Psoas muscle (tissue), 8 donors: ENCODE measurements around the gene EXOSC2. TPM values are rescaled to one million over a fixed set of nuclear protein-coding genes. Genes with fewer than 3 reads are reported as not detected.

Experiments used
- ATAC-seq, 4 donors: fragments of 200-7000 bp; cut with Tn5 transposase; one replicate each; pipeline ENCODE4 v1.9.1; 2020; ENCODE audit warnings: moderate library complexity in 3 of 4, mild to moderate bottlenecking in 2 of 4
- DNase-seq, 2 donors: peaks; one replicate each; pipeline ENCODE4 v3.0.0-alpha.2; 2020
- H3K27ac ChIP-seq: fragments of 200-600 bp; one replicate; pipeline ENCODE4 v1.8.0; 2022
- H3K27me3 ChIP-seq, 3 donors: fragments of 200-600 bp in 1 of 3; one replicate each; pipeline versions ENCODE4 v1.6.1 to v1.8.0; 2013 to 2022; ENCODE audit warnings: low read length in 2 of 3, mild to moderate bottlenecking in 2 of 3, moderate library complexity in 1 of 3; ENCODE audit not compliant: insufficient read depth in 3 of 3
- H3K36me3 ChIP-seq, 2 donors: fragments of 200-600 bp in 1 of 2; one replicate each; pipeline versions ENCODE4 v1.6.1 to v1.8.0; 2013 to 2022; ENCODE audit warnings: low read depth in 1 of 2, mild to moderate bottlenecking in 1 of 2, moderate library complexity in 1 of 2; ENCODE audit not compliant: insufficient read depth in 1 of 2
- H3K4me1 ChIP-seq: fragments of 200-600 bp; one replicate; pipeline ENCODE4 v1.8.0; 2022
- H3K4me3 ChIP-seq: fragments of 200-600 bp; one replicate; pipeline ENCODE4 v1.8.0; 2022; ENCODE audit warnings: mild to moderate bottlenecking
- H3K9me3 ChIP-seq: fragments of 200-600 bp; one replicate; pipeline ENCODE4 v1.8.0; 2022
- CTCF ChIP-seq: fragments of 200-600 bp; IDR thresholded peaks from one replicate; pipeline ENCODE4 v1.8.0; 2022; ENCODE audit warnings: antibody characterized with exemption
- WGBS, 3 donors: extraction: QIAGEN DNeasy Blood & Tissue Kit; methylation state at CpG; one replicate each; pipeline versions ENCODE4 v1.1.6 to v1.1.7; 2013; 5-methylcytosine and 5-hydroxymethylcytosine counted together
- intact Hi-C, 2 donors: fragments of 100-400 bp; cut with DNase I; formaldehyde crosslinking; loops; one replicate each; pipeline versions ENCODE4 v1.11.0 to v1.14.2; 2022
- polyA plus RNA-seq, 3 donors: library from polyadenylated mRNA; stranded (reverse); fragments of 200-250 nt; gene quantifications; one replicate each; pipeline ENCODE4 v1.2.3, GENCODE V29; 2013
- total RNA-seq, 4 donors: library from RNA; stranded (reverse); fragmentation: NEBNext Ultra II Directional in 2 of 4; extraction: Animal tissue kit (Norgen Biotek cat#: 25700) in 2 of 4; gene quantifications; one replicate each; pipeline versions ENCODE4 v1.2.1 to v1.2.4, GENCODE V29; 2021 to 2023
- donor health status: healthy with polysubstance abuse.
- donor health status: DM: no; HTN: no; CAD: no; lungs with moderate emphysema.
- donor health status: Bipolar disorder and iron deficiency.
- donor health status: healthy.
- donor health status: DM: yes; HTN: yes; CAD: no.
- donor health status: DM: no; HTN: no; CAD: no.
- donor health status: DM: no; HTN: no; CAD: no.
- donor health status: DM: yes; HTN: yes; CAD: no.

EXOSC2 gene
- total and polyA plus RNA-seq, 7 donors: 11.8 to 25.0 (median 15.5) TPM

DNA sequence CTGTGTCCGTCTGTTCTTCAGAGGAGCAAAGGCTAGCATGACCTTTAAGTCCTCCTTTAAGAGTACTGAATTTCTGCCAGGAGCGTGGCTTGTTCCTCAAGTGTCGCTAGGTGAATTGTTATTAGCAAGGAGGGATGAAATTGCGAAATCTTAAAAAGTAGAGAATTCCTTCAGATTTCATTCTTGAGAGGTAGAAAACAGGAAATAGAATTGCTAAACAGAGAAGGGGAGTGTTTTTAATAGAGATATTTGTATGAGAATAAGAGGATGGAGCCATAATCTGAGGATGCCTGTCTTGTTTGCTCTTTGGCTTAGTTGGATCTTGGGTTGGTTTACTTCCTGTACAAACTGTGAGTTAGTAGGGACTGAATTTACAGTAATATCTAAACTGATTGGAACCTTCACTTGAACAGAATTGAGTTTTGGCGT, 39.2 kb downstream of the EXOSC2 start:
- Histone ChIP-seq H3K36me3 (no peaks in the 10 kb centered on the region), H3K4me1 (peaks cover 10% of the 10 kb centered on the region), H3K9me3 (no peaks in the 10 kb centered on the region), H3K4me3 (no peak overlapping the region), H3K27me3 (no peaks in the 10 kb centered on the region), H3K27ac (no peak overlapping the region)
- no peak for DNase-seq
- intact Hi-C loops: no loop called here
- 45 to 65% (median 48%) methylated on average over 5 of the region's 5 CpGs for WGBS, 3 donors
- no peak for TF ChIP-seq CTCF
- ATAC-seq: no peak

GRCh38 chr9:130735566-130735965, 42.0 kb downstream of the EXOSC2 start:
- WGBS, 3 donors: 62 to 79% (median 70%) methylated on average over 4 of the region's 4 CpGs
- ATAC-seq (no peak), DNase-seq (no peak)
- intact Hi-C loops: no loop called here
- H3K36me3 ChIP-seq: no peaks in the 10 kb centered on the region
- no peak overlapping the region for H3K27ac ChIP-seq
- H3K9me3 ChIP-seq: no peaks in the 10 kb centered on the region
- TF ChIP-seq CTCF: no peak
- H3K27me3 ChIP-seq: no peaks in the 10 kb centered on the region
- peaks cover 10% of the 10 kb centered on the region for H3K4me1 ChIP-seq
- H3K4me3 ChIP-seq: no peak overlapping the region

- H3K4me1 ChIP-seq: peaks cover 10% of the 10 kb centered on the region
- no peaks in the 10 kb centered on the region for H3K9me3 ChIP-seq
- ATAC-seq (no peak), DNase-seq (no peak)
- no peak overlapping the region for H3K27ac ChIP-seq
- no peak for TF ChIP-seq CTCF
- no peak overlapping the region for H3K4me3 ChIP-seq
- no peaks in the 10 kb centered on the region for H3K36me3 ChIP-seq
- intact Hi-C loops: no loop called here
- H3K27me3 ChIP-seq: no peaks in the 10 kb centered on the region
- 84 to 96% (median 93%) methylated on average over 1 of the region's 1 CpG for WGBS, 3 donors
These were observed 43.3 kb downstream of the EXOSC2 start for GRCh38 chr9:130736834-130737233.

DNA sequence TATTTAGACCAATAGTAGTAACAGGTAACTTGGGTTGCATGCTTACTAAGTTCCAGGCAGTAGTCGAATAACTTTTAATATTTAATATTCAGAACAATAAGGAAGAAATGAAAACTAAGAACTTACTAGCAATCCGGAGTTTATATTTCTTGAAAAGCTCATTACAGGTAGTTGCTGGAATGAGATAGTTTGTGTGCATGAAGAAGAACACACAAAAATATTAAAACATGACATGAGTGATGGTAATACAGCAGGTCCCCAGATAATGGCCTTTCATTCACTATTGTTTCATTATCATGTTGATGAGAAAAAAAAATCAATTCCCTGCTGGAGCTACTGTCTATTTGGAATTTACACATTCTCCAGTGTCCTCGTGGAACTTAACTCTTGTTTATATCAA, 44.7 kb downstream of the EXOSC2 start:
- Histone ChIP-seq H3K27me3 (no peaks in the 10 kb centered on the region), H3K9me3 (no peaks in the 10 kb centered on the region), H3K4me1 (no peaks in the 10 kb centered on the region), H3K4me3 (no peak overlapping the region), H3K27ac (no peak overlapping the region), H3K36me3 (no peaks in the 10 kb centered on the region)
- DNase-seq (no peak), ATAC-seq (no peak)
- WGBS, 3 donors: 83 to 87% (median 85%) methylated on average over 3 of the region's 3 CpGs
- no peak for TF ChIP-seq CTCF
- intact Hi-C loops: no loop called here

GRCh38 chr9:130739081-130739480, 45.5 kb downstream of the EXOSC2 start:
- ATAC-seq (no peak), DNase-seq (no peak)
- H3K4me1 ChIP-seq: no peaks in the 10 kb centered on the region
- no peaks in the 10 kb centered on the region for H3K36me3 ChIP-seq
- no peaks in the 10 kb centered on the region for H3K9me3 ChIP-seq
- no peaks in the 10 kb centered on the region for H3K27me3 ChIP-seq
- H3K27ac ChIP-seq: no peak overlapping the region
- H3K4me3 ChIP-seq: no peak overlapping the region
- no peak for TF ChIP-seq CTCF
- intact Hi-C loops: no loop called here
- WGBS, 3 donors: 88 to 93% (median 90%) methylated on average over 4 of the region's 4 CpGs
